HepG2 (cell line): ENCODE results near the gene ALG11. TPM values are rescaled to one million over a fixed set of nuclear protein-coding genes. Genes with fewer than 3 reads are reported as not detected.

Source experiments
- FOXA1 ChIP-seq, 2 experiments: fragments of 450-650 bp in 1 of 2; sonication (generic) in 1 of 2; formaldehyde crosslinking in 1 of 2; IDR thresholded peaks; 2 replicates each; pipeline versions ENCODE4 v1.4.0 to v1.6.1; 2016 to 2020; ENCODE audit warnings: missing genetic modification reagents in 1 of 2
- GATA4 ChIP-seq: sonication (generic); IDR thresholded peaks from 2 replicates; pipeline ENCODE4 v1.6.1; 2016; ENCODE audit warnings: antibody characterized with exemption, low read depth, borderline replicate concordance
- HDAC1 ChIP-seq: sonication (generic); formaldehyde crosslinking; IDR thresholded peaks from 2 replicates; pipeline ENCODE4 v1.5.1; 2020; ENCODE audit warnings: mild to moderate bottlenecking, missing genetic modification reagents
- HHEX ChIP-seq: IDR thresholded peaks from 2 replicates; pipeline ENCODE4 v1.6.1; 2016; ENCODE audit warnings: control low read depth
- HNF4G ChIP-seq, 2 experiments: sonication (generic) in 1 of 2; formaldehyde crosslinking in 1 of 2; IDR thresholded peaks; 2 replicates each; pipeline versions ENCODE4 v1.4.0 to v1.6.1; 2011 to 2020; ENCODE audit warnings: borderline replicate concordance in 2 of 2, low read depth in 2 of 2, mild to moderate bottlenecking in 2 of 2, low read length in 1 of 2, missing genetic modification reagents in 1 of 2, moderate library complexity in 1 of 2
- KDM3A ChIP-seq: IDR thresholded peaks from 2 replicates; pipeline ENCODE4 v1.6.1; 2018; ENCODE audit warnings: low read depth, missing compliant biosample characterization
- MEF2D ChIP-seq: sonication (generic); formaldehyde crosslinking; IDR thresholded peaks from 2 replicates; pipeline ENCODE4 v1.5.1; 2020; ENCODE audit warnings: mild to moderate bottlenecking, missing genetic modification reagents
- MEIS1 ChIP-seq: sonication (generic); formaldehyde crosslinking; IDR thresholded peaks from 2 replicates; pipeline ENCODE4 v1.9.0; 2021; ENCODE audit warnings: mild to moderate bottlenecking, missing genetic modification reagents, moderate library complexity, borderline replicate concordance
- NFIC ChIP-seq: IDR thresholded peaks from 2 replicates; pipeline ENCODE4 v1.6.1; 2012; ENCODE audit warnings: mild to moderate bottlenecking, low read length, inconsistent platforms
- NFKBIZ ChIP-seq: IDR thresholded peaks from 2 replicates; pipeline ENCODE4 v1.6.1; 2018; ENCODE audit warnings: missing genetic modification reagents, missing compliant biosample characterization
- RAD21 ChIP-seq: fragments of 450-650 bp; formaldehyde crosslinking; IDR thresholded peaks from 2 replicates; pipeline ENCODE4 v1.5.0; 2020; ENCODE audit warnings: mild to moderate bottlenecking
- RARA ChIP-seq: IDR thresholded peaks from 2 replicates; pipeline ENCODE4 v1.6.1; 2016; ENCODE audit warnings: missing genetic modification reagents, missing compliant biosample characterization
- RBM22 ChIP-seq: fragments of 200-400 bp; formaldehyde crosslinking; optimal IDR thresholded peaks from 2 replicates; pipeline ENCODE3; 2017; ENCODE audit warnings: mild to moderate bottlenecking, low read length, moderate library complexity
- TCF7 ChIP-seq: sonication (generic); IDR thresholded peaks from 2 replicates; pipeline ENCODE4 v1.6.1; 2016; ENCODE audit warnings: antibody characterized with exemption, low read depth
- ZBTB20 ChIP-seq: sonication (generic); formaldehyde crosslinking; IDR thresholded peaks from 2 replicates; pipeline ENCODE4 v1.8.1; 2023; ENCODE audit warnings: missing genetic modification reagents, low read depth, mild to moderate bottlenecking, borderline replicate concordance
- ZEB1 ChIP-seq: IDR thresholded peaks from 2 replicates; pipeline ENCODE4 v1.6.1; 2012; ENCODE audit warnings: mild to moderate bottlenecking, low read depth, inconsistent platforms; ENCODE audit not compliant: insufficient replicate concordance
- ZNF644 ChIP-seq: IDR thresholded peaks from 2 replicates; pipeline ENCODE4 v1.6.1; 2016; ENCODE audit warnings: low read depth
- ZNF737 ChIP-seq: sonication (generic); formaldehyde crosslinking; IDR thresholded peaks from 2 replicates; pipeline ENCODE4 v1.5.0; 2020; ENCODE audit warnings: missing genetic modification reagents, mild to moderate bottlenecking, borderline replicate concordance
- polyA plus RNA-seq, 8 experiments: library from polyadenylated mRNA; depleted of rRNA in 3 of 8; stranded (reverse) in 7 of 8; unstranded in 1 of 8; fragments of >200 nt; fragmentation: Illumina TruSeq in 4 of 8; extraction: Trizol in 4 of 8; gene quantifications; 2 replicates each; pipeline versions ENCODE4 v1.2.1 to v1.2.3, GENCODE V29; 2011 to 2016; ENCODE audit warnings: low read depth in 4 of 8, missing spikeins in 1 of 8, mixed read lengths in 1 of 8; ENCODE audit not compliant: insufficient read depth in 1 of 8
- total RNA-seq, 5 experiments: library from RNA; depleted of rRNA; stranded (reverse); fragments of >200 nt; fragmentation: Illumina TruSeq; extraction: Trizol; gene quantifications; 2 replicates each; pipeline ENCODE4 v1.2.3, GENCODE V29; 2016; ENCODE audit warnings: low read depth in 1 of 5
- TF ChIP-seq, protein P1 (sequence below): sonication (generic); formaldehyde crosslinking; IDR thresholded peaks from 2 replicates; pipeline ENCODE4 v1.5.0; 2020; ENCODE audit warnings: mild to moderate bottlenecking, missing genetic modification reagents, moderate library complexity
- TF ChIP-seq, protein P2 (sequence below): sonication (generic); formaldehyde crosslinking; IDR thresholded peaks from 2 replicates; pipeline ENCODE4 v1.4.0; 2020; ENCODE audit warnings: missing genetic modification reagents
- TF ChIP-seq, protein P3 (sequence below): sonication (generic); formaldehyde crosslinking; IDR thresholded peaks from 2 replicates; pipeline ENCODE4 v1.5.0; 2020; ENCODE audit warnings: mild to moderate bottlenecking, missing genetic modification reagents

Gene ALG11
- total and polyA plus RNA-seq, 2 of the 13 experiments (the other 11 are each of a cell fraction or from before 2014, with no cell fraction given) = 14.7 to 27.9 TPM

DNA sequence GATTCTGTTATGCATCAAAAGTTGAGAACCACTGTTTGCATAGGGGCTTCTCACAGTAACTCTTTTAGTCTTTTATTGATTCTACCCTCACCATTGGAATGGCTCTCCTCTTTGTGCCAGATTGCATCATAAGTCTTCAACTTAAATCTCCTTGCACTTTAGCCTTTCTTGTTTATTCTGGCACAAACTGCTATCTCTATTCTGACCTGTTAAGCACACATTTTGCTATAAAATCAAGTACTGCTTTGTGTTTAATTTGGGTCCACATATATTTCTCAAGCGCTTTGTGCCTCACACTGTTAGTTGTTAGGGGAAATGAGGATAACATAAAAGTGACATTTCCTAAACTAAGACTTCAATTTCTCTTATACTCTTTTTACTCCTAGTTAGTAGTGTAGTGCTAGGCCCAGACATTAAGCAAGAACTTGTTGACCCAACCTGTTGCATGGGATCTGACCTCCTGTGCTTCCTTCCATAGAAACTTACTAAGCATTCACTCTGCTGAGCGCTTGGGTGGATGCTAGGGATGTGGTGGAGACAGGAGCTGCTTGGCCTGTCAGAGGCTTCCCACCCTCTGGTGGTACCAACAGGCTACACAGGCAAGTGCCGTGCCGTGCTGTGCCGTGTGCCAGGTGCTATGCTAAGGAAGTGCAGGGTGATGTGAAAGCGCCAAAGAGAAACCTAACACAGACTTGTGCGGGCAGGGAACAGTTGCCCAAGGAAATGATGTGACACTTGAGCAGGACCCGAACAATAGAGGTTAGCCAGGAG is 13.5 kb downstream of the ALG11 start (continued):
- peak; percentile 94 for TF ChIP-seq HNF4G (IDR thresholded peaks at IDR 0.05; ENCODE audit: borderline replicate concordance, low read depth, low read length)
- peak; percentile 47; the same call in 1 of the 2 replicates for TF ChIP-seq HNF4G (CRISPR knock-in tag; IDR thresholded peaks at IDR 0.05; ENCODE audit: borderline replicate concordance, low read depth)
- TF ChIP-seq ZNF644 = peak; percentile 73; the same call in 1 of the 2 replicates
- peak; percentile 58; the same call in 1 of the 2 replicates for TF ChIP-seq NFKBIZ (CRISPR knock-in tag)
- TF ChIP-seq, protein P1, sequence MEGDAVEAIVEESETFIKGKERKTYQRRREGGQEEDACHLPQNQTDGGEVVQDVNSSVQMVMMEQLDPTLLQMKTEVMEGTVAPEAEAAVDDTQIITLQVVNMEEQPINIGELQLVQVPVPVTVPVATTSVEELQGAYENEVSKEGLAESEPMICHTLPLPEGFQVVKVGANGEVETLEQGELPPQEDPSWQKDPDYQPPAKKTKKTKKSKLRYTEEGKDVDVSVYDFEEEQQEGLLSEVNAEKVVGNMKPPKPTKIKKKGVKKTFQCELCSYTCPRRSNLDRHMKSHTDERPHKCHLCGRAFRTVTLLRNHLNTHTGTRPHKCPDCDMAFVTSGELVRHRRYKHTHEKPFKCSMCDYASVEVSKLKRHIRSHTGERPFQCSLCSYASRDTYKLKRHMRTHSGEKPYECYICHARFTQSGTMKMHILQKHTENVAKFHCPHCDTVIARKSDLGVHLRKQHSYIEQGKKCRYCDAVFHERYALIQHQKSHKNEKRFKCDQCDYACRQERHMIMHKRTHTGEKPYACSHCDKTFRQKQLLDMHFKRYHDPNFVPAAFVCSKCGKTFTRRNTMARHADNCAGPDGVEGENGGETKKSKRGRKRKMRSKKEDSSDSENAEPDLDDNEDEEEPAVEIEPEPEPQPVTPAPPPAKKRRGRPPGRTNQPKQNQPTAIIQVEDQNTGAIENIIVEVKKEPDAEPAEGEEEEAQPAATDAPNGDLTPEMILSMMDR (CRISPR knock-in tag) = peak; percentile 47
- TF ChIP-seq MEF2D (CRISPR knock-in tag) = peak; percentile 74; the same call in 1 of the 2 replicates
- TF ChIP-seq ZNF737 (CRISPR knock-in tag) = 0 out of 2 replicates have a peak, but pooled peaks have one; percentile 39
- peak; percentile 79; the same call in 1 of the 2 replicates for TF ChIP-seq GATA4
- TF ChIP-seq KDM3A (CRISPR knock-in tag) = 0 out of 2 replicates have a peak, but pooled peaks have one; percentile 30
- TF ChIP-seq NFIC = peak; percentile 97
- TF ChIP-seq, protein P2, sequence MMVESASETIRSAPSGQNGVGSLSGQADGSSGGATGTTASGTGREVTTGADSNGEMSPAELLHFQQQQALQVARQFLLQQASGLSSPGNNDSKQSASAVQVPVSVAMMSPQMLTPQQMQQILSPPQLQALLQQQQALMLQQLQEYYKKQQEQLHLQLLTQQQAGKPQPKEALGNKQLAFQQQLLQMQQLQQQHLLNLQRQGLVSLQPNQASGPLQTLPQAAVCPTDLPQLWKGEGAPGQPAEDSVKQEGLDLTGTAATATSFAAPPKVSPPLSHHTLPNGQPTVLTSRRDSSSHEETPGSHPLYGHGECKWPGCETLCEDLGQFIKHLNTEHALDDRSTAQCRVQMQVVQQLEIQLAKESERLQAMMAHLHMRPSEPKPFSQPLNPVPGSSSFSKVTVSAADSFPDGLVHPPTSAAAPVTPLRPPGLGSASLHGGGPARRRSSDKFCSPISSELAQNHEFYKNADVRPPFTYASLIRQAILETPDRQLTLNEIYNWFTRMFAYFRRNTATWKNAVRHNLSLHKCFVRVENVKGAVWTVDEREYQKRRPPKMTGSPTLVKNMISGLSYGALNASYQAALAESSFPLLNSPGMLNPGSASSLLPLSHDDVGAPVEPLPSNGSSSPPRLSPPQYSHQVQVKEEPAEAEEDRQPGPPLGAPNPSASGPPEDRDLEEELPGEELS (CRISPR knock-in tag) = peak; percentile 89
- TF ChIP-seq MEIS1 (CRISPR knock-in tag) = peak; percentile 72; the same call in 1 of the 2 replicates
- peak; percentile 75 for TF ChIP-seq ZEB1
- peak; percentile 79 for TF ChIP-seq HHEX (CRISPR knock-in tag)
- peak; percentile 80 for TF ChIP-seq RARA (CRISPR knock-in tag)
- peak; percentile 72 for TF ChIP-seq RBM22
- peak; percentile 78 for TF ChIP-seq FOXA1 (IDR thresholded peaks at IDR 0.05)
- peak; percentile 92 for TF ChIP-seq FOXA1 (CRISPR knock-in tag; IDR thresholded peaks at IDR 0.05)
- 0 out of 2 replicates have a peak, but pooled peaks have one; percentile 45 for TF ChIP-seq ZBTB20 (CRISPR knock-in tag)
- TF ChIP-seq, protein P3, sequence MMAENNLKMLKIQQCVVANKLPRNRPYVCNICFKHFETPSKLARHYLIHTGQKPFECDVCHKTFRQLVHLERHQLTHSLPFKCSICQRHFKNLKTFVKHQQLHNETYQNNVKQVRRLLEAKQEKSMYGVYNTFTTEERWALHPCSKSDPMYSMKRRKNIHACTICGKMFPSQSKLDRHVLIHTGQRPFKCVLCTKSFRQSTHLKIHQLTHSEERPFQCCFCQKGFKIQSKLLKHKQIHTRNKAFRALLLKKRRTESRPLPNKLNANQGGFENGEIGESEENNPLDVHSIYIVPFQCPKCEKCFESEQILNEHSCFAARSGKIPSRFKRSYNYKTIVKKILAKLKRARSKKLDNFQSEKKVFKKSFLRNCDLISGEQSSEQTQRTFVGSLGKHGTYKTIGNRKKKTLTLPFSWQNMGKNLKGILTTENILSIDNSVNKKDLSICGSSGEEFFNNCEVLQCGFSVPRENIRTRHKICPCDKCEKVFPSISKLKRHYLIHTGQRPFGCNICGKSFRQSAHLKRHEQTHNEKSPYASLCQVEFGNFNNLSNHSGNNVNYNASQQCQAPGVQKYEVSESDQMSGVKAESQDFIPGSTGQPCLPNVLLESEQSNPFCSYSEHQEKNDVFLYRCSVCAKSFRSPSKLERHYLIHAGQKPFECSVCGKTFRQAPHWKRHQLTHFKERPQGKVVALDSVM (CRISPR knock-in tag) = 0 out of 2 replicates have a peak, but pooled peaks have one; percentile 18
- TF ChIP-seq TCF7 = peak; percentile 86
- peak; percentile 66; the same call in 1 of the 2 replicates for TF ChIP-seq RAD21
- peak; percentile 52; the same call in 1 of the 2 replicates for TF ChIP-seq HDAC1 (CRISPR knock-in tag)
